GM19193 (cell line): ENCODE measurements around the gene KRTAP9-7.
"Not testable (repeated sequence)": the region's sequence is repeated elsewhere in the genome, so short reads cannot be mapped to it uniquely, and the experiment has no call there.

Experiments
- POLR2A ChIP-seq: IDR thresholded peaks from 4 replicates; pipeline ENCODE4 v1.6.1; 2011; ENCODE audit not compliant: insufficient read depth, insufficient read length; ENCODE audit errors: extremely low read depth

Gene KRTAP9-7, protein sequence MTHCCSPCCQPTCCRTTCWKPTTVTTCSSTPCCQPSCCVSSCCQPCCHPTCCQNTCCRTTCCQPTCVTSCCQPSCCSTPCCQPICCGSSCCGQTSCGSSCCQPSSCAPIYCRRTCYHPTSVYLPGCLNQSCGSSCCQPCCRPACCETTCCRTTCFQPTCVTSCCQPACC

DNA sequence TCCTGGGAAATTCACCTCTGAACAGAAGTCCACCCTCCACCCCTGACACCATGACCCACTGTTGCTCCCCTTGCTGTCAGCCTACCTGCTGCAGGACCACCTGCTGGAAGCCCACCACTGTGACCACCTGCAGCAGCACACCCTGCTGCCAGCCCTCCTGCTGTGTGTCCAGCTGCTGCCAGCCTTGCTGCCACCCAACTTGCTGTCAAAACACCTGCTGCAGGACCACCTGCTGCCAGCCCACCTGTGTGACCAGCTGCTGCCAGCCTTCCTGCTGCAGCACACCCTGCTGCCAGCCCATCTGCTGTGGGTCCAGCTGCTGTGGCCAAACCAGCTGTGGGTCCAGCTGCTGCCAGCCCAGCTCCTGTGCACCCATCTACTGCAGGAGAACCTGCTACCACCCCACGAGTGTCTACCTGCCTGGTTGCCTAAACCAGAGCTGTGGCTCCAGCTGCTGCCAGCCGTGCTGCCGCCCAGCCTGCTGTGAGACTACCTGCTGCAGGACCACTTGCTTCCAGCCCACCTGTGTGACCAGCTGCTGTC is at the start of gene KRTAP9-7:
Gene KRTAP9-7, plus strand, starts transcription at position 51 of the 543 bp plus-strand sequence. Its CDS starts 0 bp downstream, at position 51.
- TF ChIP-seq POLR2A, result not testable (repeated sequence)

DNA sequence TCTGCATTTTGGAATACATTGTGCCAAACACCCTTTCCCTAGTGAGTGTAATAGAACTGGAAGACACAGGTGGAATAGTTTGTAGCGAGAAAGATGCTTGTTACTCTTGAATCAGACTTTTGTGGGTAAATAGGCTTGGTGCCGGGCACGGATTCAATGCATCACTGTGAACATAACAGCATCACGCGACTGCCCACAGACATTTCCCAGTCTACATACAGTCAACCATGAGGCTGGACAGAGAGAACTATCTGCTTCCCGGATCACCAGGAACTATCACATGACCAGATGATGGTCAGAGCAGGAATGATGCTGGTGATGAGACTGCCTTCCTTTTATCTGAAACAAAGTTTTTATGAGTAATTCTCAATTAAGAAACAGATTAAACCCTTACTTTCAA is 49.4 kb upstream of the KRTAP9-7 start:
- no peak for TF ChIP-seq POLR2A

DNA sequence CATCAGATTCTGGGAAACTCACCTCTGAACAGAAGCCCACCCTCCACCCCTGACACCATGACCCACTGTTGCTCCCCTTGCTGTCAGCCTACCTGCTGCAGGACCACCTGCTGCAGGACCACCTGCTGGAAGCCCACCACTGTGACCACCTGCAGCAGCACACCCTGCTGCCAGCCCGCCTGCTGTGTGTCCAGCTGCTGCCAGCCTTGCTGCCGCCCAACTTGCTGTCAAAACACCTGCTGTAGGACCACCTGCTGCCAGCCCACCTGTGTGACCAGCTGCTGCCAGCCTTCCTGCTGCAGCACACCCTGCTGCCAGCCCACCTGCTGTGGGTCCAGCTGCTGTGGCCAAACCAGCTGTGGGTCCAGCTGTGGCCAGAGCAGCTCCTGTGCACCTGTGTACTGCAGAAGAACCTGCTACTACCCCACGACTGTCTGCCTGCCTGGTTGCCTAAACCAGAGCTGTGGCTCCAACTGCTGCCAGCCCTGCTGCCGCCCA is 48.9 kb upstream of the KRTAP9-7 start, which contains the start of gene KRTAP9-2:
Gene KRTAP9-2, plus strand, starts transcription at position 51 of the 498 bp plus-strand sequence. Its CDS starts 7 bp downstream, at position 58.
- TF ChIP-seq POLR2A, result not testable (repeated sequence)

DNA sequence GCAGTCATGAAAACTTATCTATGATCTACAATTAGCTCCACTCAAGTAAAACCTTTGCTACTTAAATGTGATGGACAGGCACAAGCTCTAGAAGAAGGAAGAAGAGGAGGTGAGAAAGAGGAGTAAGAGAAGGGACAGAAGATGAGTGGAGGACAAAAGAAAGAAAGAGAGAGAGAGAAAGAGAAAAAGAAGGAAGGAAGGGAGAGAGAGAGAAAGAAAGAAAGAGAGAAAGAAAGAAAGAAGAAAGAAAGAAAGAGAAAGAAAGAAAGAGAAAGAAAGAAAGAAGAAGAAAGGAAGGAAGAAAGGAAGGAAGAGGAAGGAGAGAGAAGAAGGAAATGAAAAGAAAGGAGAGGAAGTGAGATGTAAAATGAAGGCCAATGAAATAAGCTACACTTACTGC is 45.4 kb upstream of the KRTAP9-7 start:
- TF ChIP-seq POLR2A, result no peak

DNA sequence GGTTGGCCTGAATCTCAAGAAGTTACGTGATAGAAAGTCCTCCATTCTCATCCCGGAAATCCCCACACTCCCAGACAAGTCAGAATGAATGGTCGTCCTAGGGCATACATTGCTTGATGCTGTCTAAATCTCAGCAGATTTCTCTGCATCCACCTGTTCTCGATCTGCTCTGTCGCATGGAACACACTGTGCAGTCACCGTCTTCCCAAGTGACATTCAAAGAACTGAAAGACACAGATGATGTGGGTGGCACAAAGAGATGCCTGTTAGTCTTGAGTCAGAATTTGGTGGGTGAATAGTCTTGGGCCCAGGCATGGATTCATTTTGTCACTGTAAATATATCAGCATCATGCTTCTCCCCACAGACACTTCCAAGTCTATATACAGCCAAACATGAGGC is 43.8 kb upstream of the KRTAP9-7 start:
- TF ChIP-seq POLR2A, result no peak

DNA sequence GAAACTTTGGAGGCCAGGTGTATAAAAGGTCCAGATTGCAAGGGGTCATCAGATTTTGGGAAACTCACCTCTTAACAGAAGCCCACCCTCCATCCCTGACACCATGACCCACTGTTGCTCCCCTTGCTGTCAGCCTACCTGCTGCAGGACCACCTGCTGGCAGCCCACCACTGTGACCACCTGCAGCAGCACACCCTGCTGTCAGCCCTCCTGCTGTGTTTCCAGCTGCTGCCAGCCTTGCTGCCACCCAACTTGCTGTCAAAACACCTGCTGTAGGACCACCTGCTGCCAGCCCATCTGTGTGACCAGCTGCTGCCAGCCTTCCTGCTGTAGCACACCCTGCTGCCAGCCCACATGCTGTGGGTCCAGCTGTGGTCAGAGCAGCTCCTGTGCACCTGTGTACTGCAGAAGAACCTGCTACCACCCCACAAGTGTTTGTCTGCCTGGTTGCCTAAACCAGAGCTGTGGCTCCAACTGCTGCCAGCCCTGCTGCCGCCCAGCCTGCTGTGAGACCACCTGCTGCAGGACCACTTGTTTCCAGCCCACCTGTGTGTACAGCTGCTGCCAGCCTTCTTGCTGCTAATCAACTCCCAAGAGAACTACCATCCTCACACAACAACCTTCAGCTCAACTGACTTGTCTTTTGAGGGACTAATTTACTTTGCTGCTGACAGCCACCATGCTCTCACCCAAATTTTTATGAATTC is 42.9 kb upstream of the KRTAP9-7 start, which contains the start of gene KRTAP9-3:
Gene KRTAP9-3, plus strand, starts transcription at position 51 of the 707 bp plus-strand sequence. Its CDS starts 53 bp downstream, at position 104.
- TF ChIP-seq POLR2A, result not testable (repeated sequence)

DNA sequence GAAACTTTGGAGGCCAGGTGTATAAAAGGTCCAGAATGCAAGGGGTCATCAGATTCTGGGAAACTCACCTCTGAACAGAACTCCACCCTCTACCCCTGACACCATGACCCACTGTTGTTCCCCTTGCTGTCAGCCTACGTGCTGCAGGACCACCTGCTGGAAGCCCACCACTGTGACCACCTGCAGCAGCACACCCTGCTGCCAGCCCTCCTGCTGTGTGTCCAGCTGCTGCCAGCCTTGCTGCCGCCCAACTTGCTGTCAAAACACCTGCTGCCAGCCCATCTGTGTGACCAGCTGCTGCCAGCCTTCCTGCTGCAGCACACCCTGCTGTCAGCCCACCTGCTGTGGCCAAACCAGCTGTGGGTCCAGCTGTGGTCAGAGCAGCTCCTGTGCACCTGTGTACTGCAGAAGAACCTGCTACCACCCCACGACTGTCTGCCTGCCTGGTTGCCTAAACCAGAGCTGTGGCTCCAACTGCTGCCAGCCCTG is 37.5 kb upstream of the KRTAP9-7 start, which contains the start of gene KRTAP9-8:
Gene KRTAP9-8, plus strand, starts transcription at position 51 of the 489 bp plus-strand sequence. Its CDS starts 53 bp downstream, at position 104.
- TF ChIP-seq POLR2A, result not testable (repeated sequence)

DNA sequence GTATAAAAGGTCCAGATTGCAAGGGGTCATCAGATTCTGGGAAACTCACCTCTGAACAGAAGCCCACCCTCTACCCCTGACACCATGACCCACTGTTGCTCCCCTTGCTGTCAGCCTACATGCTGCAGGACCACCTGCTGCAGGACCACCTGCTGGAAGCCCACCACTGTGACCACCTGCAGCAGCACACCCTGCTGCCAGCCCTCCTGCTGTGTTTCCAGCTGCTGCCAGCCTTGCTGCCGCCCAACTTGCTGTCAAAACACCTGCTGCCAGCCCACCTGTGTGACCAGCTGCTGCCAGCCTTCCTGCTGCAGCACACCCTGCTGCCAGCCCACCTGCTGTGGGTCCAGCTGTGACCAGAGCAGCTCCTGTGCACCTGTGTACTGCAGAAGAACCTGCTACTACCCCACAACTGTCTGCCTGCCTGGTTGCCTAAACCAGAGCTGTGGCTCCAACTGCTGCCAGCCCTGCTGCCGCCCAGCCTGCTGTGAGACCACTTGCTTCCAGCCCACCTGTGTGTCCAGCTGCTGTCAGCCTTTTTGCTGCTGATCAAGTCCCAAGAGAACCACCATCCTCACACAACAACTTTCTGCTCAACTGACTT is 25.8 kb upstream of the KRTAP9-7 start, which contains the start of gene KRTAP9-4:
Gene KRTAP9-4, plus strand, starts transcription at position 51 of the 604 bp plus-strand sequence. Its CDS starts 34 bp downstream, at position 85.
- not testable (repeated sequence) for TF ChIP-seq POLR2A

DNA sequence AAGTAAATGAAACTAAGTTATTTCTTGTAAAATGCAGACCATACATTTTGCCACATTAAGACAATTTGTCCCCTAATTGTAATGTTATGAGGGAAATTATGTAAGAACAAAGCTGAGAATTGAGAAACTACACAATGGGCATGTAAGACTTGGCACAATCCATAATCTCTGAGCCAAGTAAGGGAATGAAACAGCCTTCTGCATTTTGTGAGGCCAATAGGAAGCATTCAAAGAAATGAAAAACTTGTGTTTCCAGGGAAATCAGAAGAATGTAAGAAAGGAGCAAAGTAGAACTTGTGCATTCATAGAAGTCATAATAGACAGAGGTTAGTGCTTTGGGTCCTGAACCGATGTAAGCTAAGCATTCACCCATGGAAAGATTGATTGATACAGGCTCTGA is 24.2 kb upstream of the KRTAP9-7 start:
- no peak for TF ChIP-seq POLR2A

DNA sequence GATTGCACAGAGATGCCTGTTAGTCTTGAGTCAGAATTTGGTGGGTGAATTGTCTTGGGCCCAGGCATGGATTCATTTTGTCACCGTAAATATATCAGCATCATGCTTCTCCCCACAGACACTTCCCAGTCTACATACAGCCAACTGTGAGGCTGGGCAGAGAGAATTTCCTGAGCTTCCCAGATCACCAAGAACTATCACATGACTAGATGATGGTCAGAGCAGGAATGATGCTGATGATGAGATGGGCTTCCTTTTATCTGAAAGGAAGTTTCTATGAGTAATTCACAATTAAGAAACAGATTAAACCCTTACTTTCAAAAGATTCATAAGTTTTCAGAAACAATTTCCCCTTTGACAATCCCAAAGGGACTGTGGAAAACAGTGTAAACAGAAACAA is 20.6 kb upstream of the KRTAP9-7 start:
- TF ChIP-seq POLR2A, result no peak

DNA sequence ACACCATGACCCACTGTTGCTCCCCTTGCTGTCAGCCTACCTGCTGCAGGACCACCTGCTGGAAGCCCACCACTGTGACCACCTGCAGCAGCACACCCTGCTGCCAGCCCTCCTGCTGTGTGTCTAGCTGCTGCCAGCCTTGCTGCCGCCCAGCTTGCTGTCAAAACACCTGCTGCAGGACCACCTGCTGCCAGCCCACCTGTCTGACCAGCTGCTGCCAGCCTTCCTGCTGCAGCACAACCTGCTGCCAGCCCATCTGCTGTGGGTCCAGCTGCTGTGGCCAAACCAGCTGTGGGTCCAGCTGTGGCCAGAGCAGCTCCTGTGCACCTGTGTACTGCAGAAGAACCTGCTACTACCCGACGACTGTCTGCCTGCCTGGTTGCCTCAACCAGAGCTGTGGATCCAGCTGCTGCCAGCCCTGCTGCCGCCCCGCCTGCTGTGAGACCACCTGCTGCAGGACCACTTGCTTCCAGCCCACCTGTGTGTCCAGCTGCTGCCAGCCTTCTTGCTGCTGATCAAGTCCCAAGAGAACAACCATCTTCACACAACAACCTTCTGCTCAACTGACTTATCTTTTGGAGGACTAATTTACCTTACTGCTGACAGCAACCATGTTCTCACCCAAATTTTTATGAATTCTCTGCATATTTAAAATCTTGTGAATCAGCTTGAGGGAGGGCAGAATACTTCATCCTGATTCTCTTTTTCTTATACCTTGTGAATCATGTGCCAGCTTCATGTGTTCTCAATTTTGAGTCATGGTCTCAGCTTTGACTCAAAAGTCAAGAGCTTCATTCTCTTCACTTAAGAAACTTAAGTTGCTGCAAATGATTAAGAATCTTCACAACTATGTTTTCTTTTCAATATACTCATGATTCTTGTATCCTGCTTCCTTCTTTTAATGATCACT is 19.9 kb upstream of the KRTAP9-7 start, which contains the start of gene KRTAP9-9:
Gene KRTAP9-9, plus strand, starts transcription at position 4 of the 910 bp plus-strand sequence.
- not testable (repeated sequence) for TF ChIP-seq POLR2A

DNA sequence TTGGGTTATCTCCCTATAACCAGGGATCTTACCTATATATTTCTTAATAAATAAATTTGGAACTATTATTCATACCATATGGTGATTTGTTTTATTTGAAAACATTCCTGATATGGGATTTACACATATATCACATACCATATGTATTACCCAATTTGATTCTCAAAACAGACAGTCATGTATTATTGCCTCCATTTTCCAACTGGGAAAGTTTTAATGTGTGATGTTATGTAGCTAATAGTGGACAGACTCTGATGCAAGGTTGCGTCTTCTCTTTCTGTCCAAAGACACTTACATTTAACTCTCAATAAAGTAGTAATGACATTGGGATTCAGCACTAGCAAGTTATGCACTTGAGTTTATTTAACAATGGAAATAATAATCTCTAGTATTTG is 19.2 kb upstream of the KRTAP9-7 start:
- TF ChIP-seq POLR2A, result no peak

DNA sequence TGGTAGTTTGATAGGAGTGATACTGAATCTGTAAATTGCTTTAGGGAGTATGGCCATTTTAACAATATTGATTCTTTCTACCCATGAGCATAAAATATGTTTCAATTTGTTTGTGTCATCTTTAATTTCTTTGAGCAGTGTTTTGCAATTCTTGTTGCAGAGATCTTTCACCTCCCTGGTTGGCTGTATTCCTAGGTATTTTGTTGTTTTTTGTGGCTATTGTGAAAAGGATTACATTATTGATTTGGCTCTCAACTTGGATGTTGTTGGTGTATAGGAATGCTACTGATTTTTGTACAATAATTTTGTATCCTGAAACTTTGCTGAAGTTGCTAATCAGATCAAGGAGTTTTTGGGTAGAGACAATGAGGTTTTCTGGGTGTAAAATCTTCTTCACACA is 17.1 kb upstream of the KRTAP9-7 start:
- TF ChIP-seq POLR2A, result no peak

DNA sequence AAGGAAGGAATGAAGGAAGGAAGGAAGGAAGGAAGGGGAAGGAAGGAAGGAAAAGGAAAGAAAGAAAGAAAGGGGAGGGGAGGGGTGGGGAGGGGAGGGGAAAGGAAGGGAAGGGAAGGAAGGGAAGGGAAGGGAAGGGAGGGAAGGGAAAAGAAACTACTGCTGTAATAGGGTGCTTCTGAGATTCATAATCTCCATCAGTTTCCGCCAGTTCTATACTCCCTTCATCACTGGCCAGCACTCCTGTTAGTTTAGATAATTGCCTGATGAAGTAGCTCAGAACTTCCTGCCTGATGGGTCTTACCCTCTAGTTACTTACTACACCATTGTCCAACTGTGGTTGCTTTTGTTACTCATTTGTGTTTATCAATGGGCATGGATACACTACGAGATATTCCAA is 12.3 kb upstream of the KRTAP9-7 start:
- no peak for TF ChIP-seq POLR2A
